NCI-H146 (cell line): Measurements from ENCODE around the gene IL17REL.

Source experiments
- DNase-seq: peaks from one replicate; lab custom pipeline; 2025; lab: John Stamatoyannopoulos, UW

The IL17REL gene

GRCh38 chr22:50002791-50003190 is 9.8 kb downstream of the IL17REL start:
- no peak for DNase-seq

- DNase-seq: peak; percentile 82
Measured at GRCh38 chr22:50001388-50002231, 11.0 kb downstream of the IL17REL start.

GRCh38 chr22:50000587-50001387 is 11.8 kb downstream of the IL17REL start:
- DNase-seq: no peak

DNA sequence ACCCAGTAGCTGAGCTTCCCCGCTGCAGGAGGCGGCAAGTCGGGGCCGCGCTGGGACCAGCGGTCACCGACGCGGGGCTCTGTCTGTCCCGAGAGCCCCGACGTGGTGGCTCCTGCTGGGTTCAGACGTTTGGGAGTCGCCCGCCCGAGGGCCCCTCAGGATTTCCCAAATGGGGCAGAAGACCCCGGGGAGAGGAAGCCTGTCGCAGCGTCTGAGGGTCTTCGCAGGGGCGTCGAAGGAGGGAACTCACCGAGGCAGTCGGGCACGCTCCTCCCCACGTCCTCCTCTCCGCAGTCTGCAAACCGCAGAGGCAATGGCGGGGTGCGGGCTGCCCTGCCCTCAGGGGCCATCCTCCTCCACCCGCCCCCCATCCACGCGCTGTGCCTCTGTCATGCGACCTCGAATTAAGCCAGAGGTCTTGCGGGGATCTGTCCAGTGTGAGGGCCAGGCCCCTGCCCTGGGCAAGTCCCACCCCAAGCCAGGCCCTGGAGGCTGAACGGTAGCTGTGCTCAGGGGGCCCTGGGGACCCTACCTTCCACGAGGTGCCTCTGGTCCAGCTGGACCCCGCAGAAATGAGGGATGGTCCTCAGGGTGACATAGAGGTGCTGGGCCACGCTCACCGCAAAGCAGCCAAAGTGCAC is 12.5 kb downstream of the IL17REL start:
- DNase-seq: no peak

GRCh38 chr22:49999063-49999945 is 13.3 kb downstream of the IL17REL start:
- DNase-seq: no peak

DNA sequence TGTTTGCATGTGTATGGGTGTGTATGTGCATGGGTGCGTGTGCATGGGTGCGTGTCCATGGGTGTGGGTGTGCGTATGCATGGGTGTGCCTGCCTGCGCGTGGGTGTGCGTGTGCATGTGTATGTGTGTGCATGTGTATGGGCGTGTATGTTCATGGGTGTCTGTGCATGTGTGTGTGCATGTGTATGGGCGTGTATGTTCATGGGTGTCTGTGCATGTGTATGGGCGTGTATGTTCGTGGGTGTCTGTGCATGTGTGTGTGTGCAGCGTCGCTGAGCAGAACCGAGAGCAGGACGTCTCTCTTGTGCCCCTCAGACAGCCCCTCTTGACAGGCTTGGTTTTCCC is 13.9 kb downstream of the IL17REL start:
- no peak for DNase-seq

- DNase-seq: no peak
Measured at GRCh38 chr22:49997932-49998717, 14.4 kb downstream of the IL17REL start.

GRCh38 chr22:49997251-49997599 is 15.3 kb downstream of the IL17REL start:
- DNase-seq: peak; percentile 28

- no peak for DNase-seq
Measured at GRCh38 chr22:49996518-49997250, 15.9 kb downstream of the IL17REL start.

DNA sequence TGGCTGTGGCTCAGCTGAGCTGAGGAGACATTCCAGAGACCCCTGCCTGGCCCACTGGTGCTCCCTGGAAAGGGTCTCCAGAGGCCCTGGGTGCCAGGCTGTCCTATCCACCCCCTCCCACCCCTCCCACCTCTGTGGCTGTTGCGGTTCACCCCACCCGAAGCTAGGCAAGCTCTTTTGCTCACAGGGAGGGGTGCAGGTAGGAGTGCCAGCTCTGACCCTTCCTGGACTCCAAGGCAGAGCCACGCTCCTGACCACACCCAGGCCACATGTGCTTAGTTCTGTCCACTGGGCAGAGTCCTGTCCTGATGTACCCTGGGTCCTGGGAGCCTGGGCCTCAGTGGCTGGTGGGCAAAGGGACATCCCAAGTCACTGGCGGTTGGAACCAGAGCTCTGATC is 16.4 kb downstream of the IL17REL start:
- DNase-seq: no peak

DNA sequence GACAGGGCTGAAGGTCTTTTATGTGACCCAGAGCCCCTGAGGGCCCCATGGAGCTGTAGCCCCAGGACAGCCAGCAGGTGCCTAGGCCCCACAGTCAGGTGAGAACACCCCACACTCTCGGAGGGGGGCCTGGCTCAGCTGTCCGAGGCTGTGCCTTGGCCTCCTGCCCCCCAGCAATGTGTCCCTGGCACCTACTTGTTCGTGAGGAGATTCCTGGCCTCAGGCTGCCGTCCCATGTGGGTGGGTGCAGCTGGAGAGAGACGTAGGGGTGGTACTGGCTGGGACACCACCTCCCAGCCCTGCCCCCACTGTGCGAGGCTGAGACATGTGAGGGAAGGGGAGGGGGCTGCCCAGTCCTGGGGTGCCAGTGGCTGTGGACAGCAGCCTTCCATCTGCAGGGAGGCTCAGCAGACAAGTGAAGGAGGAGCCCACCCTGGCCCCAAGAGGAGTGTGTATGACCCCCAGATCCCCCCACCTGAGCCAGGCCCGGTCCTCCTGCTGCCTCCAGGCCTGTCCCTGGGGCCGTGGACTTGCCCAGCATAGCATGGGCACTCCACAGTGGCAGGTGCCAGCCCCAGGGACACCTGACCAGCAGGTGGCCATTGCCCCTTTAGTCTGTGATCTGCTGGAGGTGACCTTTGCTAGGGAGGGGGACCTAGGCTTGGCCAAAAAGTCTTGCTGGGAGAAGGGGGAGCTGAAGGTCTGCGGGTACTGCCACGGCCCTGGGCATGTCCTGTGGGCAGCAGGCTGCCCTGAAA is 17.0 kb downstream of the IL17REL start:
- no peak for DNase-seq

- DNase-seq: no peak
Measured at GRCh38 chr22:49995041-49995360, 17.6 kb downstream of the IL17REL start.

DNA sequence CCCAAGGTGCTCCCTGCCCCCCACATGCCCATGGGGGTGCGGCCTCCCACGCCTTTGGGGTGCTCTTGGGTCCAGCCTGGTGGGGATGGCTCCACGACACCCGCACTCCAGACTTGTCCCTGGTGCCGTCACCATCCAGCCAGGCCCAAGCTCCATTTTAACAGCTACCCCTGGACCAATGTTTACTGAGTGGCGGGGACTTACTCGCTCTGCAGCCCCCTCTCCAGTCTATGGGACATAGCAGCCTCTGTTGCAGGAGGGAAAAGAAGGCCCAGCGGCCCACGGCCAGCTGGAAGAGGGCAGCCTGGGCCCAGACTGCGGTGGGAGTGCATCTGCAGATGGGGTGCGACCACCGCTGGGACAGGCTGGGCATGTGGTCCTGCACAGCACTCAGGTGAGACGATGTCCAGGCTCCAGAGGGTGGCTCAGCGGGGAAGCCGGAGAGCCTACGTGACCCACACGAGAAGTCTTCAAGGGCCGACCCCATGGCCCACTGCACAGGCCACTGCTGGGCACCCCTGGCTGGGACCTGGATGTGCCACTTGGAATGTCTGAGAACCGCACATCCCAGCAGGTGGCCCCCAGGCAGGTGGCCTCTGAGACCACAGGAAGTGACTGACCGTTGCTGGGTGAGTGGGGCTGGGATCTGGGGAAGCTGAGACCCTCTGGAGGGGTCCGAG is 18.1 kb downstream of the IL17REL start:
- DNase-seq: no peak

- no peak for DNase-seq
Measured at GRCh38 chr22:49993649-49994360, 18.8 kb downstream of the IL17REL start.

DNA sequence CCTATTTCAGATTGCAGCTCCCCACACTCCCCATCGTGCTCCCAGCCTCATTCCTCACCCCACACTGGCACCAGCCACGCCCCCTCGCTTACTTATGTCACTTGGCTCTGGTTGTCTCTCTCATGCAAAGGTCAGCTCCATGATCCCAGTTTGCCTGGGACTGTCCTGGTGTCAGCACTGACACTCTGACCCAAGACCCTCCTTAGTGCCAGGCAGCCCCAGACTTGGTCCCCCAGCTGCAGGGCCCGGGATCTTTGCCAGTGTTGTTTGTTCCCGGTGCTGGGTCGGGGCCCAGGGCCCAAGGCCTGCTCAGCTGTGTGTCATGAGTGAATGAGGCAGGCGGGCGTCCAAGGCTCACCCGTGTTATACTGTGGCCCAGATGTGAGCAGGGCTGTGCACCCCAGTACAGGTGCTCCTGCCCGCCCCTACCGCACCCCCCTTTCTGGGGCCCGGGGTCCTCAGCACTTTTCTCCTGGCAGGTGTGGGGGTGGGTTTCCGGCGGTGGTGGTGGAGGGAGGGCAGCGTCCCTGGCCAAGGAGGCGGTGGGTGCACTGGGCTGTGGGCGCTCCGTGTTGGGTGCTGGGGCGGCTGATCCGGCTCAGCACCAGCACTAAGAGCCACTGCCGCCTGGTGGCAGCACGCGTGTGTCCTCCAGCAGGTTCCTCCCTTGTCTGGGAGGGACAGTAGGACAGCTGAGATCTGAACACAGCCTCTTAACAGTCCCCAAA is 19.5 kb downstream of the IL17REL start:
- peak; percentile 54 for DNase-seq

GRCh38 chr22:49991907-49992533 is 20.5 kb downstream of the IL17REL start:
- no peak for DNase-seq

DNA sequence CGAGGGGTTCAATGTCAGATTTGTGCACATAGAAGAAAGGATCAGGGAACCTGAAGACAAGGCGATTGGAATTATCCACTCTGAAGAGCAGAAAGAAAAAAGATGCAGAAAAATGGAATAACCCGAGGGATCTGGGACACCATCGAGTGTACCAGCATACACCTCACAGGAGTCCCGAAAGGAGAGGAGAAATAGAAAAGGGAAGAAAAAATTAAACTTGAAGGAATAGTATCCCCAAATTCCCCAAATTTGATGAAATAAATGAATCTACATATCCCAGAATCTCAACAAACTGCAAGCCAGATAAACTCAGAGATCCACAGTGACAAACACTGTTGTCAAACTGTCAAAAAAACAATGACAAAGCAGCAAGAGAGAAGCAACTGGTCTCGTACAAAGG is 21.4 kb downstream of the IL17REL start:
- DNase-seq: no peak
